Measurements from ENCODE around the gene EGFL8. TPM values are rescaled to one million over a fixed set of nuclear protein-coding genes. Genes with fewer than 3 reads are reported as not detected.

EGFL8 gene
- total RNA-seq, 4 donors from 2014 or later = 2.6 to 79.4 (median 16.2) TPM

DNA sequence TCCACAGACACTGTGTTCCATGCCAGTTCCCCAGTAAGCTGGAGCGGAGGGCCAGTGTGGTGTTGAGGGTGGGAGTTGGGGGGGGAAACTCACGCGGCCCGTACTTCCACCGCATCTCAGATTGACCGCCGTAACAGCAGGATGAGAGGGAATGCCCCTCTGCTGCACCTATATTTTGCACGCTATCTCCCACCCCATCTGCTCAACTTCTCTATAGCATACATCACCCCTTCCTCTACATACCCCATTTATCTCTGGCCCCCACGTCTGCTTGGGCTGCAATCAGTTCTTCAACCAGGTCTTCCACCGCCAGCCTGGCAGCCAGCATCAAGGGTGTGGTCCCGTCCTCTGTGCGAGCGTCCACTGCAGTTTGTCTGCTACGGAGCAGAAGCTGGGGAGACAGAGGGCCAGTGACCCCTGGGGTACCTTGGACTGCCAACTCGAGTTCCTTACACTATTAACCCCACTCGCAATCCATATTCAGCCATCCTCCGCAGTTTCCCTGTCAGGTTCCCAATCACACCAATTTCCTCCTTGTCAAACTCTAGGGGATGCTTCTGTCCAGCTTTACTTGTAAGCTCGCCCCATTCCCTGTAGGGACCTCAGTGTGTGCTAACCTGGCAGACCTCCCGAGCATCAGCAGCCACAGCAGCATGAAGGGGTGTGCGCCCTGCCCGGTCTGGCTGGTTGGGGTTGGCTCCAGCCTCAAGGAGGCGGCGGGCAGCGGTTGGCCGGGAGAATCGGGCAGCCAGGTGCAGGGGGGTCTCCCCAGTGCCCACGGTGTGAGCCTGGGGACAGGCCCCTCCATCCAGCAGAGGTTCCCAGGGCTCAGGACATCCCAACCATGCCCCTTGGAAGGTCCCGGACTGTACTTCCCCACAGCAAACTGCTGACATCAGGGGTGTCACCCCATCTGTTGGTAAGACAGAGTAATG, 32.6 kb downstream of the EGFL8 start:
- Histone ChIP-seq H3K36me3 (no peaks in the 10 kb centered on the region), H3K4me1 (peaks cover 9 to 34% (median 22%) of the 10 kb centered on the region in 4 donors), H3K9me3 (no peaks in the 10 kb centered on the region), H3K27me3 (no peaks in the 10 kb centered on the region), H3K4me3 (peak overlapping the region; percentile 68 to 88 (median 77)), H3K27ac (peak overlapping the region; percentile 98 to 100 (median 99))
- DNase-seq = peak; percentile 40
- in situ Hi-C loops (cut with MboI; ENCODE audit: low pct_ligation_motif_present in 1 of 4, low pct_unique_long_range_greater_than_20kb in 1 of 4, low sequenced_read_pairs in 3 of 4) (no loop called here), intact Hi-C loops (cut with DNase I; ENCODE audit: low total_unique reads) (no loop called here)
- TF ChIP-seq POLR2AphosphoS5 (IDR thresholded peaks at IDR 0.05) (no peak), EP300 (IDR thresholded peaks at IDR 0.05; ENCODE audit: low read depth) (no peak), POLR2A (IDR thresholded peaks at IDR 0.05) (no peak)
- TF ChIP-seq, protein P1, sequence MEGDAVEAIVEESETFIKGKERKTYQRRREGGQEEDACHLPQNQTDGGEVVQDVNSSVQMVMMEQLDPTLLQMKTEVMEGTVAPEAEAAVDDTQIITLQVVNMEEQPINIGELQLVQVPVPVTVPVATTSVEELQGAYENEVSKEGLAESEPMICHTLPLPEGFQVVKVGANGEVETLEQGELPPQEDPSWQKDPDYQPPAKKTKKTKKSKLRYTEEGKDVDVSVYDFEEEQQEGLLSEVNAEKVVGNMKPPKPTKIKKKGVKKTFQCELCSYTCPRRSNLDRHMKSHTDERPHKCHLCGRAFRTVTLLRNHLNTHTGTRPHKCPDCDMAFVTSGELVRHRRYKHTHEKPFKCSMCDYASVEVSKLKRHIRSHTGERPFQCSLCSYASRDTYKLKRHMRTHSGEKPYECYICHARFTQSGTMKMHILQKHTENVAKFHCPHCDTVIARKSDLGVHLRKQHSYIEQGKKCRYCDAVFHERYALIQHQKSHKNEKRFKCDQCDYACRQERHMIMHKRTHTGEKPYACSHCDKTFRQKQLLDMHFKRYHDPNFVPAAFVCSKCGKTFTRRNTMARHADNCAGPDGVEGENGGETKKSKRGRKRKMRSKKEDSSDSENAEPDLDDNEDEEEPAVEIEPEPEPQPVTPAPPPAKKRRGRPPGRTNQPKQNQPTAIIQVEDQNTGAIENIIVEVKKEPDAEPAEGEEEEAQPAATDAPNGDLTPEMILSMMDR (IDR thresholded peaks at IDR 0.05) = no peak
- 0 to 31% methylated on average over 1 to 26 of the region's 28 CpGs for WGBS, 2 donors (ENCODE audit: low coverage in 1 of 2)

DNA sequence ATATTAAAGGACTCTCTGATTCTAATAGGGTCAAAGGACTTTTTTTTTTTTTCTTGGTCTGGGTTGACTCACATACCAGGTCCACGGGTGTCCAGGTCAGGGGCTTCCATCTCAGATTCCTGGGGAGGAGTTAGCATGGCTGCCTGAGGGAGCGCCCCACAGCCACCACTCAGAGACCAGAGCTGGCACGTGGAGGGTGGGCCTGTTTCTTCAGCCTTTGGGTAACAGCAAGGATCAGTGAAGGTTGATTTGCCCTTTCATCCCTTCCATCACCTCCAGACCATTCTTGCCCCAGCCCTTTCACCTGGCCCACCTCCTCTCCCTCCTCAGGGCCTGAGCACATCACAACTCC, 33.9 kb downstream of the EGFL8 start:
- no peaks in the 10 kb centered on the region for H3K9me3 ChIP-seq
- intact Hi-C loops (cut with DNase I; ENCODE audit: low total_unique reads) (no loop called here), in situ Hi-C loops (cut with MboI; ENCODE audit: low pct_ligation_motif_present in 1 of 4, low pct_unique_long_range_greater_than_20kb in 1 of 4, low sequenced_read_pairs in 3 of 4) (no loop called here)
- no peak overlapping the region for H3K4me3 ChIP-seq
- H3K27me3 ChIP-seq = no peaks in the 10 kb centered on the region
- peaks cover 5 to 21% (median 12%) of the 10 kb centered on the region in 4 donors for H3K4me1 ChIP-seq
- H3K36me3 ChIP-seq = no peaks in the 10 kb centered on the region
- DNase-seq = no peak
- WGBS, 2 donors (ENCODE audit: low coverage in 1 of 2) = 64 to 67% methylated on average over 2 to 3 of the region's 3 CpGs
- TF ChIP-seq, protein P1 (IDR thresholded peaks at IDR 0.05) = no peak
- TF ChIP-seq POLR2A (IDR thresholded peaks at IDR 0.05) (no peak), EP300 (IDR thresholded peaks at IDR 0.05; ENCODE audit: low read depth) (no peak), POLR2AphosphoS5 (IDR thresholded peaks at IDR 0.05) (no peak)
- H3K27ac ChIP-seq = no peak overlapping the region

GRCh38 chr6:32198866-32199265, 34.5 kb downstream of the EGFL8 start:
- no peak for TF ChIP-seq POLR2A (IDR thresholded peaks at IDR 0.05)
- TF ChIP-seq EP300 (IDR thresholded peaks at IDR 0.05; ENCODE audit: low read depth) = no peak
- no peak for TF ChIP-seq POLR2AphosphoS5 (IDR thresholded peaks at IDR 0.05)
- TF ChIP-seq, protein P1 (IDR thresholded peaks at IDR 0.05) = no peak
- no peak for DNase-seq
- intact Hi-C loops (cut with DNase I; ENCODE audit: low total_unique reads) (no loop called here), in situ Hi-C loops (cut with MboI; ENCODE audit: low pct_ligation_motif_present in 1 of 4, low pct_unique_long_range_greater_than_20kb in 1 of 4, low sequenced_read_pairs in 3 of 4) (no loop called here)
- H3K36me3 ChIP-seq = no peaks in the 10 kb centered on the region
- peaks cover 5 to 18% (median 12%) of the 10 kb centered on the region in 4 donors for H3K4me1 ChIP-seq
- no peak overlapping the region for H3K27ac ChIP-seq
- H3K27me3 ChIP-seq = no peaks in the 10 kb centered on the region
- no peaks in the 10 kb centered on the region for H3K9me3 ChIP-seq
- 91% methylated on average over 17 of the region's 17 CpGs; no CpG with 5 or more reads in 1 of the 2 donors for WGBS, 2 donors (ENCODE audit: low coverage in 1 of 2)
- no peak overlapping the region for H3K4me3 ChIP-seq

DNA sequence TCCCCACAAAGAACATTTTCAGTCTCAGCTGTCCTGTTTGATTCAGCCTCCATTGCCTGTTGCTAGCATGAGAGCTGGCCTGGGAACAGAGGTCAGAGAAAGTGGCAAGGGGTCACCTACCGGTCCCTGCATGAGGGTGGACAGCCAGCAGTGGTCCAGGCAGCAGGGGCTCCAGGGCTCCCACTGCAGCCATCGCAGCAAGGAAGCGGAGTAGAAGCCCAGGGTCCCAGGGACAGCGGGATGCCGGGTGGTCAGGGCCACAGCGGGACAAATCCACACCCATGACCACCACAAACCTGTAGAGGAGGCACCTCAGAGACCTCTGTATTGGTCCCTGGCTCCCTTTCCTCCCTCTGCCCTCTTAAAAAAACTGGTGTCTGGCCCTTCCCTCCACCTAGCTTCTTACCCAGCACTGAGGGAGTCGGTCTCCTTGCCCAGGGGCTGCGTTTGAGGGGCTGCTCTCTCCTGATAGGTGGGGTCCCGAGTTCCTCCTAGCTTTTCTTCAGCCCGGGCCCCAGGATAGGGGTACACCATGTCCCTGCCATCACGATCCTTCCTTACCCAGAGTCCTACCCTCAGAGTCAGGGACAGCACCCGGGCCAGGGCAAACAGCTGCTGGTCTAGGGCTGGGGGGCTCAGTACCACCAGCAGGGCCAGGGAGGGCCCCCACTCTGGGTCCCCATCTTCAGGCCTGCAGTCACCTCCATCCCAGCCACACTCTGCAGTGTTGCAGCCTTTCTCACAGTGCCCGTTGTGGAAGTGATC, 36.5 kb downstream of the EGFL8 start:
- WGBS, 2 donors (ENCODE audit: low coverage in 1 of 2) = 78% methylated on average over 13 of the region's 13 CpGs; no CpG with 5 or more reads in 1 of the 2 donors
- Histone ChIP-seq H3K4me3 (no peak overlapping the region), H3K9me3 (no peaks in the 10 kb centered on the region), H3K27me3 (no peaks in the 10 kb centered on the region), H3K27ac (no peak overlapping the region), H3K4me1 (peaks cover 0 to 12% (median 8%) of the 10 kb centered on the region in 4 donors), H3K36me3 (no peaks in the 10 kb centered on the region)
- no peak for DNase-seq
- in situ Hi-C loops (cut with MboI; ENCODE audit: low pct_ligation_motif_present in 1 of 4, low pct_unique_long_range_greater_than_20kb in 1 of 4, low sequenced_read_pairs in 3 of 4) = no loop called here
- intact Hi-C loops (cut with DNase I; ENCODE audit: low total_unique reads) = no loop called here
- TF ChIP-seq POLR2AphosphoS5 (IDR thresholded peaks at IDR 0.05) = no peak
- no peak for TF ChIP-seq EP300 (IDR thresholded peaks at IDR 0.05; ENCODE audit: low read depth)
- no peak for TF ChIP-seq POLR2A (IDR thresholded peaks at IDR 0.05)
- TF ChIP-seq, protein P1 (IDR thresholded peaks at IDR 0.05) = no peak
